K562 (cell line): ENCODE results near the gene S100A6. TPM values are rescaled to one million over a fixed set of nuclear protein-coding genes. Genes with fewer than 3 reads are reported as not detected.
A peak's percentile ranks its signal among the peaks of the same experiment; 100 is the strongest.

Experiments
- ESRRA ChIP-seq: fragments of 450-650 bp; IDR thresholded peaks from 2 replicates; pipeline ENCODE4 v1.6.1; 2014; ENCODE audit warnings: low read depth, mild to moderate bottlenecking, moderate library complexity, borderline replicate concordance
- FOSL1 ChIP-seq: fragments of 200-800 bp; sonication (Bioruptor generic); conservative IDR thresholded peaks from 2 replicates; pipeline ENCODE4 v1.6.1; 2016; ENCODE audit warnings: missing genetic modification characterization, missing compliant biosample characterization
- GTF2A2 ChIP-seq: IDR thresholded peaks from 2 replicates; pipeline ENCODE4 v1.6.1; 2016; ENCODE audit warnings: mild to moderate bottlenecking, missing genetic modification characterization, missing compliant biosample characterization
- IRF2 ChIP-seq: sonication (generic); formaldehyde crosslinking; IDR thresholded peaks from 2 replicates; pipeline ENCODE4 v1.8.1; 2022; ENCODE audit warnings: mild to moderate bottlenecking, missing genetic modification reagents
- L3MBTL2 ChIP-seq: fragments of 450-650 bp; IDR thresholded peaks from 2 replicates; pipeline ENCODE4 v1.6.1; 2016; ENCODE audit warnings: mild to moderate bottlenecking, moderate library complexity
- MBD2 ChIP-seq: sonication (generic); IDR thresholded peaks from 2 replicates; pipeline ENCODE4 v1.6.1; 2016; ENCODE audit warnings: low read depth, borderline replicate concordance
- PCBP1 ChIP-seq: fragments of 200-400 bp; formaldehyde crosslinking; IDR thresholded peaks from 2 replicates; pipeline ENCODE4 v1.6.1; 2018; ENCODE audit warnings: mild to moderate bottlenecking, low read depth, low read length; ENCODE audit not compliant: poor library complexity, severe bottlenecking
- POLR2B ChIP-seq: fragments of 450-650 bp; IDR thresholded peaks from 2 replicates; pipeline ENCODE4 v1.6.1; 2018; ENCODE audit warnings: low read depth; ENCODE audit not compliant: partially characterized antibody
- RAD51 ChIP-seq: fragments of 450-650 bp; IDR thresholded peaks from 2 replicates; pipeline ENCODE4 v1.7.1; 2016; ENCODE audit warnings: low read depth, mild to moderate bottlenecking, borderline replicate concordance
- TGIF2 ChIP-seq: sonication (generic); formaldehyde crosslinking; IDR thresholded peaks from 2 replicates; pipeline ENCODE4 v1.8.1; 2022; ENCODE audit warnings: mild to moderate bottlenecking, missing genetic modification reagents, moderate library complexity
- ZNF274 ChIP-seq: IDR thresholded peaks from 2 replicates; pipeline ENCODE4 v1.6.1; 2011; ENCODE audit warnings: low read depth, mild to moderate bottlenecking, low read length, moderate library complexity, borderline replicate concordance
- ZNF584 ChIP-seq: fragments of 200-800 bp; sonication (Bioruptor generic); IDR thresholded peaks from 2 replicates; pipeline ENCODE4 v1.6.1; 2016; ENCODE audit warnings: low read depth, mild to moderate bottlenecking, missing genetic modification characterization, missing compliant biosample characterization
- polyA plus RNA-seq, 8 experiments: library from polyadenylated mRNA; depleted of rRNA in 4 of 8; stranded (reverse) in 5 of 8; unstranded in 3 of 8; fragments of >200 nt; fragmentation: Nextera tagmentation in 2 of 8; fragmentation: Illumina TruSeq in 1 of 8; extraction: Ambion mirVana in 2 of 8; extraction: Trizol in 1 of 8; gene quantifications; 2 replicates each; pipeline versions ENCODE4 v1.2.1 to v1.2.3, GENCODE V29; 2011 to 2014; ENCODE audit warnings: inconsistent platforms in 1 of 8, missing spikeins in 1 of 8
- total RNA-seq, 7 experiments: library from RNA; depleted of rRNA in 6 of 7; stranded (reverse); fragments of >200 nt in 6 of 7; fragmentation: Illumina TruSeq in 2 of 7; extraction: Trizol in 2 of 7; gene quantifications; 2 replicates each; pipeline versions ENCODE4 v1.2.1 to v1.2.3, GENCODE V29; 2011 to 2021; ENCODE audit warnings: low replicate concordance in 1 of 7
- TF ChIP-seq, protein P1 (sequence below): sonication (generic); formaldehyde crosslinking; IDR thresholded peaks from 2 replicates; pipeline ENCODE4 v1.8.1; 2023; ENCODE audit warnings: mild to moderate bottlenecking, missing genetic modification reagents
- TF ChIP-seq, protein P2 (sequence below): sonication (generic); IDR thresholded peaks from 2 replicates; pipeline ENCODE4 v1.6.1; 2016
- TF ChIP-seq, protein P3 (sequence below), 2 experiments: fragments of 450-650 bp; conservative IDR thresholded peaks; 2 replicates each; pipeline ENCODE4 v1.6.1; 2017; ENCODE audit warnings: mild to moderate bottlenecking in 2 of 2, moderate library complexity in 2 of 2
- TF ChIP-seq, protein P4 (sequence below), 3 experiments: IDR thresholded peaks in 2 of 3; conservative IDR thresholded peaks in 1 of 3; 2 replicates each; pipeline ENCODE4 v1.5.1; 2011 to 2012; ENCODE audit warnings: low read length in 3 of 3, mild to moderate bottlenecking in 3 of 3, control low read depth in 2 of 3, improper control_type of control experiment in 1 of 3, inconsistent platforms in 1 of 3, low read depth in 1 of 3, mixed read lengths in 1 of 3, moderate library complexity in 1 of 3; ENCODE audit not compliant: insufficient read depth in 2 of 3

S100A6 gene
- total and polyA plus RNA-seq, 9 of the 15 experiments (the other 6 are each of a cell fraction or from before 2014, with no cell fraction given): 9.8 to 66.5 (median 23.2) TPM

DNA sequence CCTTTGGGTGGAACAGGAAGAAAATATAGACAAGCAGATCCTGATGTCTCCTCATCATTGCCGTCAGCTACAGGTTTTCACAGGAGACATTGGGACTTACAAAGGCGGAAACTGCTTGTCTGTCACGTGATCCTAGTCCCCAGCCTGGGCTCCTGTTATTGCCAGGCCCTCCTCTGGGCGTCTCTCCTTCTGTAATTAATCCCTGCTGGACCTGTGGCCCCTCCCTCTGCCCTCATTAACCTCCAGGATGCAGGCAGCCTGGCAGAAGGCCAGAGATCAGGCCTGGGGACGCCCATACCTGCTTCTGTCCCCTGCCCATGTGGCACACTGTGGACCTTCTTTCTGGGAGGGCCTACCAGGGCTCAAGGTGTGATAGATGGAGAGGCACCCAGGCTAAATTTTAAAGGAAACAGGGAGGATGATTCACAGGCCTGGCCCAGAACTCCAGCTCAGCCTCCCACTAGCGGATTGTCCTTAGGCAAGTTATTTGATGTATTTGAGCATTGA, 2.6 kb upstream of the S100A6 start (continued):
- TF ChIP-seq, protein P1, sequence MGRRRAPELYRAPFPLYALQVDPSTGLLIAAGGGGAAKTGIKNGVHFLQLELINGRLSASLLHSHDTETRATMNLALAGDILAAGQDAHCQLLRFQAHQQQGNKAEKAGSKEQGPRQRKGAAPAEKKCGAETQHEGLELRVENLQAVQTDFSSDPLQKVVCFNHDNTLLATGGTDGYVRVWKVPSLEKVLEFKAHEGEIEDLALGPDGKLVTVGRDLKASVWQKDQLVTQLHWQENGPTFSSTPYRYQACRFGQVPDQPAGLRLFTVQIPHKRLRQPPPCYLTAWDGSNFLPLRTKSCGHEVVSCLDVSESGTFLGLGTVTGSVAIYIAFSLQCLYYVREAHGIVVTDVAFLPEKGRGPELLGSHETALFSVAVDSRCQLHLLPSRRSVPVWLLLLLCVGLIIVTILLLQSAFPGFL (CRISPR knock-in tag): no peak
- TF ChIP-seq ESRRA: peak; percentile 83
- TF ChIP-seq MBD2: no peak
- TF ChIP-seq, protein P2, sequence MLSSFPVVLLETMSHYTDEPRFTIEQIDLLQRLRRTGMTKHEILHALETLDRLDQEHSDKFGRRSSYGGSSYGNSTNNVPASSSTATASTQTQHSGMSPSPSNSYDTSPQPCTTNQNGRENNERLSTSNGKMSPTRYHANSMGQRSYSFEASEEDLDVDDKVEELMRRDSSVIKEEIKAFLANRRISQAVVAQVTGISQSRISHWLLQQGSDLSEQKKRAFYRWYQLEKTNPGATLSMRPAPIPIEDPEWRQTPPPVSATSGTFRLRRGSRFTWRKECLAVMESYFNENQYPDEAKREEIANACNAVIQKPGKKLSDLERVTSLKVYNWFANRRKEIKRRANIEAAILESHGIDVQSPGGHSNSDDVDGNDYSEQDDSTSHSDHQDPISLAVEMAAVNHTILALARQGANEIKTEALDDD: no peak
- TF ChIP-seq ZNF274: no peak
- no peak for TF ChIP-seq POLR2B
- TF ChIP-seq IRF2 (CRISPR knock-in tag): no peak
- no peak for TF ChIP-seq ZNF584
- no peak for TF ChIP-seq GTF2A2 (tag)
- TF ChIP-seq RAD51: peak; percentile 98
- TF ChIP-seq, protein P3, sequence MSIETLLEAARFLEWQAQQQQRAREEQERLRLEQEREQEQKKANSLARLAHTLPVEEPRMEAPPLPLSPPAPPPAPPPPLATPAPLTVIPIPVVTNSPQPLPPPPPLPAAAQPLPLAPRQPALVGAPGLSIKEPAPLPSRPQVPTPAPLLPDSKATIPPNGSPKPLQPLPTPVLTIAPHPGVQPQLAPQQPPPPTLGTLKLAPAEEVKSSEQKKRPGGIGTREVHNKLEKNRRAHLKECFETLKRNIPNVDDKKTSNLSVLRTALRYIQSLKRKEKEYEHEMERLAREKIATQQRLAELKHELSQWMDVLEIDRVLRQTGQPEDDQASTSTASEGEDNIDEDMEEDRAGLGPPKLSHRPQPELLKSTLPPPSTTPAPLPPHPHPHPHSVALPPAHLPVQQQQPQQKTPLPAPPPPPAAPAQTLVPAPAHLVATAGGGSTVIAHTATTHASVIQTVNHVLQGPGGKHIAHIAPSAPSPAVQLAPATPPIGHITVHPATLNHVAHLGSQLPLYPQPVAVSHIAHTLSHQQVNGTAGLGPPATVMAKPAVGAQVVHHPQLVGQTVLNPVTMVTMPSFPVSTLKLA (conservative IDR thresholded peaks at IDR 0.05): 0 out of 4 replicates have a peak, but pooled peaks have one; percentile 24 to 44
- TF ChIP-seq PCBP1: no peak
- no peak for TF ChIP-seq TGIF2 (CRISPR knock-in tag)
- TF ChIP-seq L3MBTL2: peak; percentile 21; the same call in 1 of the 2 replicates
- TF ChIP-seq FOSL1 (tag): peak; percentile 42
- TF ChIP-seq, protein P4, sequence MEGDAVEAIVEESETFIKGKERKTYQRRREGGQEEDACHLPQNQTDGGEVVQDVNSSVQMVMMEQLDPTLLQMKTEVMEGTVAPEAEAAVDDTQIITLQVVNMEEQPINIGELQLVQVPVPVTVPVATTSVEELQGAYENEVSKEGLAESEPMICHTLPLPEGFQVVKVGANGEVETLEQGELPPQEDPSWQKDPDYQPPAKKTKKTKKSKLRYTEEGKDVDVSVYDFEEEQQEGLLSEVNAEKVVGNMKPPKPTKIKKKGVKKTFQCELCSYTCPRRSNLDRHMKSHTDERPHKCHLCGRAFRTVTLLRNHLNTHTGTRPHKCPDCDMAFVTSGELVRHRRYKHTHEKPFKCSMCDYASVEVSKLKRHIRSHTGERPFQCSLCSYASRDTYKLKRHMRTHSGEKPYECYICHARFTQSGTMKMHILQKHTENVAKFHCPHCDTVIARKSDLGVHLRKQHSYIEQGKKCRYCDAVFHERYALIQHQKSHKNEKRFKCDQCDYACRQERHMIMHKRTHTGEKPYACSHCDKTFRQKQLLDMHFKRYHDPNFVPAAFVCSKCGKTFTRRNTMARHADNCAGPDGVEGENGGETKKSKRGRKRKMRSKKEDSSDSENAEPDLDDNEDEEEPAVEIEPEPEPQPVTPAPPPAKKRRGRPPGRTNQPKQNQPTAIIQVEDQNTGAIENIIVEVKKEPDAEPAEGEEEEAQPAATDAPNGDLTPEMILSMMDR (IDR thresholded peaks at IDR 0.05 in 2 of 3, conservative IDR thresholded peaks at IDR 0.05 in 1 of 3; ENCODE audit: insufficient read depth in 2 of 3, low read depth in 1 of 3, low read length in 3 of 3): peak; percentile 22 to 41 (median 25); a peak in 5 of 6 replicates
